Stimulated activated CD8-positive, alpha-beta memory T cell treated with anti-CD3 and anti-CD28 coated beads, Interleukin-15, amount 100 ng/mL, for 24 hours (primary cell): ENCODE results near the gene CCDC92.

ENCODE experiments used
- DNase-seq: peaks from one replicate; pipeline ENCODE4 v3.0.0-alpha.2; 2020; ENCODE audit warnings: low read depth

The CCDC92 gene

DNA sequence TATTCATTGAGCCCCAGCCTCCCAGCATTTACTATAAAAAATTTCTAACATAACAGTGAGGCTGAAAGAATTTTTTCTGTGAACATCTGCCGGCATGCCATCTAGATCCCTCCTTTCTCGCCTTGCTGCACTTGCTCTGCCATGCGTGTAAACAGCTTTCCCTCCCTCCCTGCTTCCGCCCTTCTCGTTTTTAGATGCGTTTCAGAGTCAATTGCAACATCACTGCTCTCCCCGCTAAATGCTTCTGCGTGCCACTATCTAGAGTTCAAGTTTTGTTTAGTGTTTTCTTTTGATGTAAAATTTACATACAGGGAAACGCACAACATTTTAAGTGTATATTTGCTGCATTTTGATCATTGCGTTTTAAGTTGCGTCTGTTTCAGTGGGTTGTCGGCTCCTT lies 83.6 kb downstream of the CCDC92 start:
- no peak for DNase-seq

DNA sequence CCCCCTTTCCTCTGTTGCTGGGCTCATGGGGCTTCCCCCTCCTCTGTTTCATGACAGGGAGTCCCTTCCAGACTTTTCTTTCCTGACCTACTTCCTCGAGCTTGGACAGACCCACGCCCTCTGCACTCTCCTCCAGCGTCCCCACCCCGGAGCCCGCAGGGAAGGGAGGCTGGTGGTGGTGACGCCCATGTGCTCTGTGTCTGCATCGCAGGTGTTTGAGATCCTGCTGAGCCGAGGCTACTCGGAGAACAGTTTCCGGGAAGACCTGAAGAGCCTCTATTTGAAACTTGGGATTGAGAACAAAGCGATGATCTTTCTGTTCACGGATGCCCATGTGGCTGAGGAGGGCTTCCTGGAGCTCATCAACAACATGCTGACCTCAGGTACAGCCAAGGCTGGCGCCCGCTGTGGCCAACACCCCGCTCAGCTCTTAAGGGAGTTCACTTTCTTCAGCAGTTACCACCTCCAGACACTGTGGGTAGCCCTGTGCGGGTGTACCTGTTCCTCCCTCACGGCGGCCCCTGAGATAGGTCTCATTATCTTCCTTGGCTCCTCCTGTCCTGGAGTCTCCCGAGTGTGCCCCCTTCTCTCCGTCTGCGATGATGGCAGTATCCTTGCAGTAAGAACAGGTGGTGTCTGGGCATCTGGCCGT lies 85.6 kb downstream of the CCDC92 start:
- no peak for DNase-seq

DNA sequence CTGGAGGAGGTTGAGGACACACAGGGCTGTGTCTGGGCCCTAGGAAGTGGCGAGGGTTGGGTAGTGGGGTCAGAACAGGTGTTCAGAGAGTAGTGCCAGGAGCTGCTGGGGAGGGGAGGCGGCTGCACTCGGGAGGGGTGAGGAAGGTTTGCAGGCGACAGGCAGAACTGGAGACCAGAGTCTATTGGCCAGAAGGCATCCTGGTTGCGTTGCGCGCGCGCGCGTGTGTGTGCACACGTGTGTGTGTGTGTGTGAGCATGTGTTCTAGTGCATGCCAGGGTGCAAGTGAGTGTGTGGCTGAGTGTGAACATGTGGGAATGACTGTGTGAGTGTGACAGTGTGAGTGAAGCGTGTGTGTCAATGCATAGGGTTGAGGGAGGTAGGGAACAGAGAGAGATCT lies 86.4 kb downstream of the CCDC92 start:
- DNase-seq: no peak
